Urothelium cell line (cell line): ENCODE measurements around the gene SPOCK3.
"Not testable (repeated sequence)": the region's sequence is repeated elsewhere in the genome, so short reads cannot be mapped to it uniquely, and the experiment has no call there.

ENCODE experiments used
- DNase-seq: peaks from one replicate; pipeline ENCODE4 v3.0.0; 2011; ENCODE audit warnings: low spot score, mixed read lengths
- FAIRE-seq: peaks from 2 replicates; lab custom pipeline; 2011; peaks lifted over from hg19 to GRCh38; lab: Jason Lieb, UNC

The SPOCK3 gene

DNA sequence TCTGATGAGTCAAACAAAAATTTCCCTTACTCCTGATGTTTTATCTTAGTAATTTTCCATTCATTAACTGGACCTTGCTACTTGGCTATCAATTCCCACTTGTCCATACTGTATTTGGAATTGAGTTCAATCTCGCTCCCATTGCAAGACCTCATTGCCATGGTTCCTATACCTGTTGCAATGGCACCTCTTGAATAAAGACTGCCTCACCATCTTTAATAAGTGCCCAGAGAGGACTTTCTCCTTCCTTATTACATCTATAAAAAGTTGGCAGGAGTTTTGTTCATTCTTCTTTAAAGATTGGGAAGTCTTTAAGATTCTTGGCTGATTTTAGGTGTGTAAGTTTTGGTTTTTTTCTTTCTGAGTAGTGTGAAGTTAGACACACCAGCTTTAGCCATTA, 397.4 kb downstream of the SPOCK3 start:
- FAIRE-seq (no peak), DNase-seq (no peak)

DNA sequence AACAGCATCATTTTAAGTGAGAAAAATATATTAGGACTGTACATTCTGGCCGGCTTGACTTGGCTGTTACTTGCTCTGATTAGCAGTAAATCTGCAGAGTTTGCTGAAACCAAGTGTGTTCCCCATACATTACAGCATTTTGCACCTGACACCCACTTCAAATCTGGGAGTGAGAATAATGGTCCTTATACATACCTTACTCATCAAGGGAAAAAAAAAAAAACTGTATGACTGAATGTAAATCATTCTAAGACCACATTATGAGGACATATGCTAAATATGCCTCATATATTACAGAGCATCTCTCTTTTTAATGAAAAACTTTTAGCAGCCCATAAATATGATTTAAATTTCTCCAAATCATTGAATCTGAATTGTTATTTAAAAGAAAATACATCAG, 406.7 kb downstream of the SPOCK3 start:
- no peak for DNase-seq
- FAIRE-seq, result no peak

DNA sequence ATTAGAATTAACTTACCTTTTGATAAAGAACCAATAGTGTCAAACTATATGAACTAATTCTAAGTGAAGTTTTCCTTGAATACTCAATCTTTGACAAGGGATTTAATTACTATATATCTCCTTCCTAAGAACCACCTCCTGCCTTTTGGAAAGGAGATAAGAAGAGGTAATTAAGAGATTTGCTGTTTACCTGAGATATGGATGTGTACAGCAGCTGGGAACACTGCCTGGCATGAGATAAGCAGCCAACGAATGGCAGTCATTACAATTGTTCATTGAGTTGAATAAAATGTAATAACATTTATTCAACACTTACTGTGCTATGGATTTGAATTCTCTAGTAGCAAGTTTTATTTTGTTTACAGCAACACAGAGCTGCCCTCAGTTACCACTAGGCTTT, 407.1 kb downstream of the SPOCK3 start:
- DNase-seq (no peak), FAIRE-seq (no peak)

DNA sequence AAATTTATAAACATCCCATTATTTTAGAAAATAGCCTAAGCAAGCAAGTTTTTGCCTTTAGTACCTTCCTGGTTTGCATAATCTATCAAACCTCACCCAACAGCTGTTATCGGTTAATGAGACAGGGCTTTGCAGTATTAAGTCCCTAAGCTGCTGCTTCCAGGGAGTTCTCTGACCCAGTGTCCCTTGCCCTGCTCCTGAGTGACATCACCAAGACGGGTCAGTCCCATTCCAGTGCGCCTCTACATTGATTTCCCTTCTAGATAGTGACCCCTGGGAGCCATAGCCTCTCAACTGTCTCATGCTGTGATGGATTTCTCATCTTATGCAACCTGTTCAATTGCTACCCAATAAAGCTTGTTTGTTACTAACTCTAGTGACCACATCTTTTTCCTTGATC, 410.4 kb downstream of the SPOCK3 start:
- no peak for DNase-seq
- FAIRE-seq, result no peak

DNA sequence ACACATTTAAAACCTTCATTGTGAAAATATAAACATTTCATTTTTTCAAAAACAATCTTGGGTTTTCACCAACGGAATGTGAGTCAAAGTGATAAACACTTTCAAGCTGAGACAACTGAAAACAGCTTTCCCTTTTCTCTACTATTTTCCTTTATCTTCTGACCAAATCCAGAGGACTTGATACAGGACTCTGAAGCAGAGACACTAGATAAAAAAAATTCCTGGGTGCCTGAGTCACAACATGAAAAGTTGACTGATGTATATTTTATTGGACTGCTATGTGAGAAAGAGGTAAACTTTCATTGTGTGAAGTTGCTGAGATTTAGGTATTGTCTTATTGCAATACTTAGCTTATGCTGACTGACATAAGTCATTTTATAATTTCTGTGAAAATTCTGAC, 411.2 kb downstream of the SPOCK3 start:
- DNase-seq, result no peak
- FAIRE-seq, result no peak

DNA sequence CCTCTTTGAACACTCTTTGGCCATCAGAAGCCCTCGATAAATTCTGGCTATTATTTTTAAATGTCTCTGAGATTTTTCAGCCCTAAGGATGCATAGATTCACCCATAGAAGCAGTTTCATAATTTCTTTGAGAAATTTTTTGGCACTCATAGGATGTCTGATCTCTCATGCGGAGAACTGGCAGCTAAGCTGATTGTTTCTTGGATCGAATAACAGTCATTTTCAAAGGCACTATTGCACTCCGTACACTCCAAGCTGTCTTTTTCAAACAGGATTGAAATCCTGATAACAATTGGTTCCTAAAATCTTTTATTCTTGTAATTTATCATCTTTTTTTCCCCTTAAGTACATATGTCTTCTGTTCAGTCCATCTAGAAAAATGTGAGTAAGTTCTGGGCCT, 411.9 kb downstream of the SPOCK3 start:
- DNase-seq (no peak), FAIRE-seq (no peak)

DNA sequence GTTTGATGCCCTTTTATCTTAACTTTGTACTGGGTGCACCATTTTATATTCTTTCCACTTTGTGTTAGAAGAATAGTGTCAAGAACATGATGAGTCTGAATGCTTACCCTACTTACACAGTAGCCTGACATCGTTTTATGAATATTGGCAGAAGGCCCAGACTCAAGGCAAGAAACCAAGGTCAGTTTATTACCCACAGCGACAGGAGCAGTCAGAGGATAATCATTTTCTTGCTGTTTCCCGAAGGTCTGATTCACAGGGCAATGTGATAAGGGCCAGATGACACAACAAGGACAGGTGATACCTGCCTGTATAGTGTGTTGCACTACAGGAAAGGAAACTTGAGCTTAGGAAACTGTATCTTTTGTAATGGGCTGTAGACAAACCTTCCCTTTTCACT, 417.4 kb downstream of the SPOCK3 start:
- FAIRE-seq (no peak), DNase-seq (peak; percentile 16)

DNA sequence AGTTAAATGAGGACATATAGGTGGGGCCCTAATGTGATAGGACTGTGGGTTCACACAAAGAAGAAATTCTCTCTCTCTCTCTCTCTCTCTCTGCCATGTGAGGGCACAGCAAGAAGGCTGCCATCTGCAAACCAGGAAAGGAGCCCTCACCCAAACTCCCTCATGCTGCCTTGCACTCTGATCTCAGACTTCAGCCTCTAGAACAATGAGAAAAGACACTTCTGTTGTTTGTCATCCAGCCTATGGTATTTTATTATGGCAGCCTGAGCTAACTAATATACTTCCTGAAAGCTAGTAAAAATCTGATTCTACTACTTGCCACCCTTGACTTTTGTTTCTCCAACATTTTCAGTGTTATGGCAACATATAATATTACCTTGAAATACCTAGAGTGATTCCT, 425.9 kb downstream of the SPOCK3 start:
- DNase-seq (no peak), FAIRE-seq (no peak)

DNA sequence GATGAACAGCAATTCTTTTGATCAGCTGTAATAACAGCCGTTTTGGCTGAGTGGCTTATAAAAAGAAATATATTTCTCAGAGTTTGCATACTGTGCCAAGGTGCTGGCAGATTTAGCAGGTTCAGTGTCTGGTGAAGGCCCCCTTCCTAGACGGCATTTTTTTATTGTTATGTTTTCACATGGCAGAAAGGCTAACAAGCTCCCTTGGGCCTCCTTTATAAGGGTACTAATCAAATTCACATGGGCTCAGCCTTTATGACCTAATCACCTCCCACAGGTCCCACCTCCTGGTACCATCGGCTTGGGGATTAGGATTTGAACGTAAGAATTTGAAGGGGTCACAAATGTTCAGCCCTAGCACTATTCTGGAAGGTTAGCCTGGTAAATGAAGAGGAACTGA, 431.9 kb downstream of the SPOCK3 start:
- DNase-seq (no peak), FAIRE-seq (no peak)

DNA sequence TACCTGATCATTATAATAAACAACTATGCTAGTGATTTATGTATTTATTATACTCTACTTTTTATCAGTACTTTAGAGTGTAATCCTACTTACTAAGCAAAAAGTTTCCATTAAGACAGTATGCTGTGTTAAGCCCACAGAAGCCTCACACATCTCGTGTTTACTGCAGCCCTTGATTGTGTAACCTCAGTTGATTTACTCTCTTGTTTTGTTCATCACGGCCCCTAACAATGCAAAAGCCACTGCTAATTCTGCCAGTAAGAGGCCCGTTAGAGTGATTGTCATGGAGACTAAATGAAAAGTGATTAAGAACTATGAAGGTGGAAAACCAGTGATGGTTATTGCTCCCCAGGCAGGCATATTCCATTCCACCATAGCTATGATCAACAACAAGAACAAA, 436.2 kb downstream of the SPOCK3 start:
- DNase-seq (no peak), FAIRE-seq (no peak)

DNA sequence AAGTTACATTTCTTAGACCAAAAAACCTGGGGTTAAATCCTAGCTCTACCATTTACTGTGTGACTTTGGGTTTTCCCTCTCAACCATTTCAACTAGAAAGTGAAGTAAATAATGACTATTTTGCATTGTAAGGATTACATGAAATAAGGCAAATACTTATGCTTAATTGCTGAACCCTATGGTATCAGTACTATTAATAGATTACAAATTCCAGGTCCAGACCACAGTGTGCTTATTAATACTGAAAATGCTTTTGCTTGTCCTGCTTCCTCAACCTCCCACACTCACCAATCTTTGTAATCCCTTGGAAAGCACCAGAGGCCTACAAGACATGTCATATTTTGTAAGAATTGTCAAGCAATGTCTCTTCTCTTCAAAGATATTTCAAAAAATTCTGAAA, 456.5 kb downstream of the SPOCK3 start:
- no peak for DNase-seq
- FAIRE-seq, result no peak

DNA sequence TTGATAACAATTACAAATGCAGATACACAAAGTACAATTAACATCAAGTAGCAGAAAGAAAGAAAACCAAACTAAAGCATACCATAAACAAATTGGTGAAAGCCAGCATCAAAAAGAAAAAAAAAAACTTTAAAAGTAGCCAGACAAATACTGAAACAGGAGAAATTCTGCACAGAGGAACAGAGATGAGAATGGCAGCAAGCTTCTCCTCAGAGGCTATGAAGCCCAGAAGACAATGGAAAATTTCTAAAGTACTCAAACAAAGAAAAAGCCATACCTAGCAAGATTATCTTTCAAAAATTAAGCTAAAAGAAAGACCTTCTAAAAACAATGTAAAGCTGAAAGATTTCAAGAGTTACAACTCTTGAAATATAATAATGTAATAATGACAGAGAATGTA, 471.3 kb downstream of the SPOCK3 start:
- FAIRE-seq, result no peak
- DNase-seq, result no peak

DNA sequence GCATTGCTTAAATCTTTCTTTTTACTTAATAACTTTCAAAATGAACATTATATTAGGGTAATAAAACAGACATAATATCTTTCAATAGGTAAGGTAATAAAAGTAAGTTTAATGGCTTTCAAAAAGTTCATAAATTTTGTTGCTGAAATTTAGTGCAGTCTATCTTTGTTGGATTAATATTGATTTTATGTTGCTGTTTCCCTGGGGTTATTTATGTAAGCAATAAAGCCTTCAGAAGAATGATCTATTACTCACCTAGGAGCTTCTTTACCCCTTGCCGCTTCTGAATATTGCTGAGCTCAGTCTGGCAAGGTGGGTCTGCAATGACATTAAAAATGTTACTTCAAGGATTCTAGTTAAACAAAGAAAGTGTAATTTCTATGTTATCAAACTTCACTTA, 492.6 kb downstream of the SPOCK3 start:
- FAIRE-seq, result no peak
- DNase-seq, result no peak

DNA sequence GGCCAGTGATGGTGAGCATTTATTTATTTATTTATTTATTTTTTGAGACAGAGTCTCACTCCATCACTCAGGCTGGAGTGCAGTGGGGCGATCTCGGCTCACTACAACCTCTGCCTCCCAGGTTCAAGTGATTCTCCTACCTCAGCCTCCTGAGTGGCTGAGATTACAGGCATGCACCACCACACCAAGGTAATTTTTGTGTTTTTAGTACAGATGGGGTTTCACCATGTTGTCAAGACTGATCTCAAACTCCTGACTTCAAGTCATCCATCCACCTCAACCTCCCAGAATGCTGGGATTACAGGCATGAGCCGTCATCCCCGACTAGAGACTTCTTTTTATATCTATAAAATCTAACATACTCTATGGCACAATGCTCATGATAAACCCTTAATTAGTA, 495.1 kb downstream of the SPOCK3 start:
- FAIRE-seq, DNase-seq: not testable (repeated sequence)

DNA sequence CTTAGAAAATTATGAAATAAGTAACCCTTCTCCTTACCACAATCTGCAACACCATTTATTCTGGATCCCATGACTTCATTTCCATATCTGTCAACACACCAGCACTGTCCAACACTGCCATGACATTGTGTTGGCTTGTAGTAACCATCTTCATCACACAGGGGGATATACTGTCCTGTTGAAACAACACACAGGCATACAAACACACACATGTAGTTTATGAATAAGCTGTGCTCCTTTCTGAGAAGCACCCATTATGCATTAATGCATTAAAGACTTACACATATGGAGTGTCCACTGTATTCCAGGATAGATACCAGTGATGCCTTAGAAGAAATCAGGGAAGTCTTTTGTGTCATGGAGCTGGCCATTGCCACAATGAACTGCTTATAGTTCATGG, 496.9 kb downstream of the SPOCK3 start:
- DNase-seq, result no peak
- no peak for FAIRE-seq

DNA sequence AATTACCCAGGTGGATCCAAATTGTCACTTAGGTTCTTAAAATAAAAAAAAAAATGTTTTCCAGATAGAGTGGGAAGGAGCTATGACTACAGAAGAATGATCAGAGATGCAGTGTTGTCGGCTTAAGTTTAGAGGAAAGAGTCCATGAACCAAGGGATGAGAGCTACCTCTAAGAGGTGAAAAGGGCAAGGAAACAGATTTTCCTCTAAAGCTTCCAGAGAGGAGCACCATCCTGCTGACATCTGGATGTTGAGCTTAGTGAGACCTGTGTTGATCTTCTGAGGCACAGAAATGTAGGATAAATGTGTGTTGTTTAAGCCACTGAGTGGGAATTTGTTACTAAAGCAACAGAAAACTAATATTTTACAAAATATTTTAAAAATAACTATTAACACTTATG, 498.7 kb downstream of the SPOCK3 start:
- DNase-seq (no peak), FAIRE-seq (no peak)

DNA sequence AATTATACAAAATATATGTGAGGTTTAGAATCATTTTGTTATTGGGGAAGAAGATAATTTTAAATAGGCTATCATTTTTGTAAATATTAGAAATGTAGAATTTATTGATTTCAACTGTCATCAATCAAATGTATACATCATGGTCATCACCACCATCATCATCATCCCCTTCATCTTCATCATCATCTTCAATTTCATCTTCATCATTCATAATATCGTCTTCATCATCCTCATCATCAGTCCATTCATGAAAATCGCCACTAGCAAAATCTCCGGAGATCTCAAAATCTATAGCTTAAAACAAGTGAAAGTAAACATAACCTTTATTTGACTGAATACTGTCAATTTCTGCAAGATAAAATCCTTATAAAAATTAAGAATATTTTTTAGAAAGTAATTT, 499.5 kb downstream of the SPOCK3 start:
- FAIRE-seq, result no peak
- DNase-seq, result no peak

DNA sequence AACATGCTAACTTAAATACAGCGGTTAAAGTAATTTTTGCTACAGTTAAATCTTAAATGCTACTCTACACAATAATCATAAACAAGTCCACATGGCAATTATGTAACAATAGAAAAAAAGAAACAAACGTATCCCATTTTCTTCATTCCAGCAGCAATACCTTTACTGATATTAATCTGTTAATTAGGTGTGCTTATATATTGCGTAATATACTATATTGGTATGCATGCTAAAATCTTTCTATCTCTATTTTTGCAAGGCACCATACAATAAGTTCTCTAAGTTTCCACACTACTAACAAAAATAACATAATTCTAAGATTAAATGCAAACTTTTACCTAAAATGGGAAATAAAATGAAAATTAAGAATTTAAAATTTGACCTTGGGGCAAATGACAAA, 500.6 kb downstream of the SPOCK3 start:
- no peak for FAIRE-seq
- no peak for DNase-seq

DNA sequence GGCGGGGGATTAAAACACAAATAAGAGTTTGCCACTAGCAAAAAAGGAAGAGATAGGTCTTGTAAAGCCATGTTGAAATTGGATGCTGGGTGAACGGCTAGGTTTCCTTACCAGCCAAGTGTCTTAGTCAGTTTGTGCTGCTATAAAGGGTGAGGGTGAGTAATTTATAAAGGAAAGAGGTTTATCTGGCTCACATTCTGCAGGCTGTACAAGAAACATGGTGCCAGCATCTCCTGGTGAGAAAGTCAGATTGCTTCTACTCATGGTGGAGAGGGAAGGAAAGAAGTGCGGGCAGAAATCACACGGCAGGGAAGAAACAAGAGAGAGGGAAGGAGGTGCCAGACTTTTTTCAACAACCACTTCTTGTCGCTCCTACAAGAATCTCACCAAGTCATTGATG, 507.5 kb downstream of the SPOCK3 start:
- FAIRE-seq (no peak), DNase-seq (no peak)

DNA sequence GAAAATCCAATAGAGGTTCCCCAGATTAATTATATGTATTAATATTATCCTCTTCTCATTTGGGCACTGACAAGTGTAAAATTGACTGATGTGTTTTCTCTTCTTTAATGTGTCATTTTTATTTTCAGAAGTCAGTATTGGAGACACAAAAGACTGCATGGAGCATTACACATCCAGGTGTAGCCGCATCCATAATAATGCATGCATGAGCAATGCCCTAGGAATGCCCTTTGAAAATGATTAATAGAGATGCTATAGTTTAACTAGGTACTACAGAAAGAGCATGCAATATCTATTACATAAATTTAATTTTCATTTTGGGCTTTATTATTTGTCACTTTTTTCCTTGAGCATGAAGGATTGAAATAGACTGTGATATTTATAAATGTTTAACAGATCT, 509.9 kb downstream of the SPOCK3 start:
- DNase-seq (peak; percentile 4), FAIRE-seq (no peak)

DNA sequence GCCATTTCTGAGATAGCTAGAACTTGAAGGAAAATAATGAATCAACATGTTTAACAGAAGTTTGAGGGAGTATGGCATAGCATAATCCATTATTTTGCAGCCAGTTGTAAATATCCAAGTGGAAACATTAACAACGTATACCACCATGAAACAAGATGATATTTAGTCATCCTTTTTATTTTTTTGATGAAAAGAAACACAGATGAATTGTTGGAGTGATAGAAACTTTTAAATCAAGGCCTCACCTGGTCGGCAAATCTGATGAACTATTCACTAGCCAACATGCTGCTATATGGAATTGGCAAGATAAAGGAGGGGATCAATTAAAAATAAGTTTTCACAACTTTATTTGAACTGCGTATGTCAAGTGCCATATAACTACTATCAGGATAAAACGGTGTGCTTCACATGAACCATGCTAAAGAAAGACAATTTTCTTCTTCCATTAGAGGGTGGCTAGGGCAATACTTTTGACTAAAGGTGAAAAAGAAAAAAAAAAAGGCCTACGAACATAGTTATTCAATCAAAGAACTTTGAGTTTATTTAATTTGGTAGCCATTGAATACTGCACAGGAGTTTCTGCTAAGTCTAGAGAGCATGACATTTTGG, 510.7 kb downstream of the SPOCK3 start:
- FAIRE-seq, result no peak

DNA sequence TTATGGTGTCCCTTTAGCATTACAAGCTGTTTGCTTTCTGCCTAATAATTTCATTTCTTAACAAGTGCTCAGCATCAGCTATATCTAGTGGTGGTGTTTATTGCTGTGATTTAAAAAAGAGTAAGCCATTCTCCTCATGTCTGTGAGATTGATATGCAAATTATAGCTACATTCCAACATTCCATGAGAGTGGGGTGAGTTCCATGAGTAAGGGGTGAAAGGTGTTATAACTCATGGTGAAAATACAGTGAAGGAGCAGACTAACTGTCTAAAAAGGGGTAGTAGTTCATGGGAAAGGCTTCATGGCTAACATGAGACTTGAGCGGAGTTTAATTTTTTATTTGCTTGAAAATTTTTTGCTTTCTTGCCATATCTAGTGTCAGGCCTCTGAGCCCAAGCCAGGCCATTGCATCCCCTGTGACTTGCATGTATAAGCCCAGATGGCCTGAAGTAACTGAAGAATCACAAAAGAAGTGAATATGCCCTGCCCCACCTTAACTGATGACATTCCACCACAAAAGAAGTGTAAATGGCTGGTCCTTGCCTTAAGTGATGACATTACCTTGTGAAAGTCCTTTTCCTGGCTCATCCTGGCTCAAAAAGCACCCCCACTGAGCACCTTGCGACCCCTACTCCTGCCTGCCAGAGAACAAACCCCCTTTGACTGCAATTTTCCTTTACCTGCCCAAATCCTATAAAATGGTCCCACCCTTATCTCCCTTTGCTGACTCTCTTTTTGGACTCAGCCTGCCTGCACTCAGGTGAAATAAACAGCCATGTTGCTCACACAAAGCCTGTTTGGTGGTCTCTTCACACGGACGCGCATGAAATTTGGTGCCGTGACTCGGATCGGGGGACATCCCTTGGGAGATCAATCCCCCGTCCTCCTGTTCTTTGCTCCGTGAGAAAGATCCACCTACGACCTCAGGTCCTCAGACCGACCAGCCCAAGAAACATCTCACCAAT, 518.3 kb downstream of the SPOCK3 start:
- DNase-seq, FAIRE-seq: not testable (repeated sequence)

More for the DNA sequence above, 510.7 kb downstream of the SPOCK3 start:
- DNase-seq, result no peak
